ENCODE data around the gene GNB5.

GNB5 gene

DNA sequence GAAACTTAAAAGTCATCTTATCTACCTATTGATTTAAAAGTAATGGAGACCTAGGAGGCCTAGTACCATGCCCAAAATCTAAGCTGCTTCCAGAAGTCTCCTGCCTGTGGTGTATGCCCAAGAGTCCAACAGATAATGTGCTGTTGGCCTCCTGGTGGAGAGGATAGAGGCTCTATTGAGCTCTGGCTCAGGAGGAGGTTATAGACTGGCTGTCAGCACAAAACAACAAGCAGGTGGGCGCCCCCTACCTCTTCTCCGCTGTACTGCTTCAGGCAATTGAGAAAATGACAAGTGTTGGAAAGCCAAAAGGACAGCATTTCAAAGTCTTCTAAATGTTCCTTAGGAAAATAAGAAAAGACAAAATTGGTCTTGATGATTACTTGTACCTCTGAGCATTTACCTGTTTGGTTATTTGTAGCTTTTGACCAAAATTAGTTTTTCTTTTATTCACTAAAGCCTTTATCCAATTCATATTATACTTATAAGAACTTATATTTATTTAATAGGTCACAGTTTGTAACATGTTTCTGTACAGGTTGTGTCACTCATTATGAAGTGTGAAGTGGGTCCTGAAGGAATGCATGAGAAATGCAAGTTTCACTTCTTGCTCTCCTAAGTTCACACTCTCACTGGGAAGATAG lies 17.2 kb upstream of the GNB5 start:
- peak; percentile 80 for DNase-seq (ENCODE audit: low read depth)
- no peak overlapping the region for H3K4me3 ChIP-seq (ENCODE audit: low read length)
- TF ChIP-seq, protein P1, sequence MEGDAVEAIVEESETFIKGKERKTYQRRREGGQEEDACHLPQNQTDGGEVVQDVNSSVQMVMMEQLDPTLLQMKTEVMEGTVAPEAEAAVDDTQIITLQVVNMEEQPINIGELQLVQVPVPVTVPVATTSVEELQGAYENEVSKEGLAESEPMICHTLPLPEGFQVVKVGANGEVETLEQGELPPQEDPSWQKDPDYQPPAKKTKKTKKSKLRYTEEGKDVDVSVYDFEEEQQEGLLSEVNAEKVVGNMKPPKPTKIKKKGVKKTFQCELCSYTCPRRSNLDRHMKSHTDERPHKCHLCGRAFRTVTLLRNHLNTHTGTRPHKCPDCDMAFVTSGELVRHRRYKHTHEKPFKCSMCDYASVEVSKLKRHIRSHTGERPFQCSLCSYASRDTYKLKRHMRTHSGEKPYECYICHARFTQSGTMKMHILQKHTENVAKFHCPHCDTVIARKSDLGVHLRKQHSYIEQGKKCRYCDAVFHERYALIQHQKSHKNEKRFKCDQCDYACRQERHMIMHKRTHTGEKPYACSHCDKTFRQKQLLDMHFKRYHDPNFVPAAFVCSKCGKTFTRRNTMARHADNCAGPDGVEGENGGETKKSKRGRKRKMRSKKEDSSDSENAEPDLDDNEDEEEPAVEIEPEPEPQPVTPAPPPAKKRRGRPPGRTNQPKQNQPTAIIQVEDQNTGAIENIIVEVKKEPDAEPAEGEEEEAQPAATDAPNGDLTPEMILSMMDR (IDR thresholded peaks at IDR 0.05; ENCODE audit: insufficient read depth, low read depth, low read length, missing control alignments), result peak; percentile 89

DNA sequence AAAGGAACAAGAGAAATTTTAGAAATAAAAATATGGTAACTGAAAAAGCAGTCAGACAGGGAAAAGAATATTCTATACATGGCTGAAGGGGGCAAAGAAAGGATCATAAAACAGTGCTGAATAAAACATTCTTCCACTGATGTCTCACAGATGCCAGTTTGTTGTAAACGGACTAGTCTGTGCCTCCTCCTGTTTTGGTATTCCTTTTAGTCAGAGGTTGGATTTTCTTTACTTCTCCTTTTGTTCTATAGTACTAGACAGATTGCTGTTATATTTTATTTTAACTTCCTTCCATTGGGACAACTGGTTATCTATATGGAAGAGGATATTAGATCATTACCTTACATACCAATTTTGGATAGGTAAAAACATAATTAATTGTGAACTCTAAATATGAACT lies 16.0 kb upstream of the GNB5 start:
- H3K4me3 ChIP-seq (ENCODE audit: low read length), result no peak overlapping the region
- DNase-seq (ENCODE audit: low read depth), result no peak
- TF ChIP-seq, protein P1 (IDR thresholded peaks at IDR 0.05; ENCODE audit: insufficient read depth, low read depth, low read length, missing control alignments), result no peak

DNA sequence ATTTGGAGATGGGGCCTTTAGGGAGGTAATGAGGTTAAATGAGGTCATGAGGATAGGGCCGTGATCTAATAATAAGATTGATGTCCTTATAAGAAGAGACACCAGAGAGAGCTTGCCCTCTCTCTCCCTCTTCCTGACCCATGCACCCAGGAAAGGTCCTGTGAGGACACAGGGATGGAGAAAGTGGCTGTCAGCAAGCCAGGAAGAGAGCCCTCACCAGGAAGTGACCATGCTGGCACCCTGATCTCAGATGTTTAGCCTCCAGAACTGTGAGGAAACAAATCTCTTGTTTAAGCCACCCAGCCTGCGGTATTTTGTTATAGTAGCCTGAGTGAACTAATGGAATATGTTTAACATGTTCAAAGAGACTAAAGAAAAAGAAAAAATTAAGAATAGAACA lies 15.3 kb upstream of the GNB5 start:
- DNase-seq (ENCODE audit: low read depth), result no peak
- H3K4me3 ChIP-seq (ENCODE audit: low read length), result no peak overlapping the region
- TF ChIP-seq, protein P1 (IDR thresholded peaks at IDR 0.05; ENCODE audit: insufficient read depth, low read depth, low read length, missing control alignments), result no peak

DNA sequence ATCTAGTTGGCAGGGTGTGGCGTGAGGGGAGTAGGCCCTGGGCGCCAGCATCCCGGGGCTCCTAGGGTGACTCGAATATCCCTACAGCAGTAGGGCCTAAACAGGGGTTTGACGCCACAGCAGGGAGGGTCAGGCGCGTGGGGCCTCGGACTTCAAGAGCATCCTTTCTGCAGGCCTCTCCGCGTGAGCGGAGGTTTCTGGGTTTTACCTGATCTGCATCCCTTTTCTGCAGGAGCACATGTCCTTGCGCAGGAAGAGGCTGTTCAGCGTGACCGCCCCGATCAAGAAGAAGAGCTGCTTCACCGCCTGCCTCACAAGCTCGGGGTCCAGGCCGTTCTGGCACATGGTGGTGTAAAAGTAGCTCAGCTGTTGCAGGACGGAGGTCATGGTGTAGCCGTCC lies 13.5 kb upstream of the GNB5 start:
- TF ChIP-seq, protein P1 (IDR thresholded peaks at IDR 0.05; ENCODE audit: insufficient read depth, low read depth, low read length, missing control alignments), result no peak
- no peak for DNase-seq (ENCODE audit: low read depth)
- H3K4me3 ChIP-seq (ENCODE audit: low read length), result no peak overlapping the region

DNA sequence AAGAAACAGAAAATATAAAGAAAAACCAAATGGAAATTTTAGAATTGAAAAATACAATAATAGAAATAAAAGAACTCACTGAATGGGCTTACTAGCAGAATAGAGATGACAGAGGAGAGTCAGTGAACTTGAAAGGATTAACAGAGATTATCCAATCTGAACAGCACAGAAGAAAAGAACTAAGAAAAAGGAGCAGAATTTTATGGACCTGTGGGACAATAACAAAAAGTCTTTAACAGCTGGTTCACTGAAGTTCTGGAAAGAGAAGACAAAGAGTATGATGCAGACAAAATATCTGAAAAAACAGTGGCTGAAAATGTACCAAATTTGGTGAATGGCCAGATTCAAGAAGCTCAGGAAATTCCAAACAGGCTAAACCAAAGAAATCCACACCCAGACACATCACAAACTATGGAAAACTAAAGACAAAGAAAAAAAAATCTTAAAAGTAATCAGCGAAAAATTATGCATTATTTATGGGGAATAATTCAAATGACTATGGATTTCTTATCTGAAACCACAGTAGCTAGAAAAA lies 9.7 kb upstream of the GNB5 start:
- H3K4me3 ChIP-seq (ENCODE audit: low read length), result no peak overlapping the region
- no peak for DNase-seq (ENCODE audit: low read depth)
- TF ChIP-seq, protein P1 (IDR thresholded peaks at IDR 0.05; ENCODE audit: insufficient read depth, low read depth, low read length, missing control alignments), result no peak

DNA sequence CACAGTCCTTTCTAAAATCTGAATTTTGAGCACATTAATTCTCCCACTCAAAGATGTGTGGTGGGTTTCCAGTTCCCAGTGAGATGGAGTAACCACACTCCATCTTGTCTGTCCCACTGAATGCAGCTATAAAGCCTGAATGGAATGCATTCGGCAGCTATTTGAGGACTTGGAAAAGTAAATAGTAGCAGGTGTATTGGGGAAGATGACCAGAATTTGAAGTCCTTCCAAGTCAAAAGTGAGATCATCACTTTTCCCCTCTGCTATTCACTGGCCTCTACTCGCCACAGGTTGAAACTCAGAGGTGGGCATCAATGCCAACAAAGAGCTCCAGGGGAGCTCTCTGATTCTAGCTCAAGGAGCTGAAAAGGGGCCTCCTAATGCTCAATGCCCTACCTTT lies 8.1 kb upstream of the GNB5 start:
- no peak for DNase-seq (ENCODE audit: low read depth)
- no peak overlapping the region for H3K4me3 ChIP-seq (ENCODE audit: low read length)
- TF ChIP-seq, protein P1 (IDR thresholded peaks at IDR 0.05; ENCODE audit: insufficient read depth, low read depth, low read length, missing control alignments), result no peak

DNA sequence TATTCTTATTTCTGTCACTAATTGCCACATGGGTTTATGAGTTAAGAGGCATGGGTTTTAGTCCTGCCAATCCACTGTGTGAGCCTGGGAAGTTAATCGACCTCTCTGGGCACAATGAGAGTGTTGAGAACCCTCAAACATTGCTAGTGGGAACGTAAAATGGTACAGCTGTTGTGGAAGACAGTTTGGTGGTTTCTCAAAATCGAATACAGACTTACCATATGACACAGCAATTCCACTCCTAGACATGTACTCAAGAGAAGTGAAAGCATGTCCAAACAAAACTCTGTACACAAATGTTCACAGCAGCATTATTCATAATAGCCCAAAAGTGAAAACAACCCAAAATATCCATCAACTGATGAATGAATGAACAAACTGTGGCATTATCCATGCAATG lies 5.7 kb upstream of the GNB5 start:
- DNase-seq (ENCODE audit: low read depth), result peak; percentile 6
- TF ChIP-seq, protein P1 (IDR thresholded peaks at IDR 0.05; ENCODE audit: insufficient read depth, low read depth, low read length, missing control alignments), result no peak
- H3K4me3 ChIP-seq (ENCODE audit: low read length), result no peak overlapping the region

All from epithelial cell of esophagus (primary cell).